ENCODE results near the gene OTUB2. TPM values are rescaled to one million over a fixed set of nuclear protein-coding genes. Genes with fewer than 3 reads are reported as not detected.
A peak's percentile ranks its signal among the peaks of the same experiment; 100 is the strongest.

OTUB2 gene
- total and polyA plus RNA-seq, 2 donors (not counting 3 experiments of a cell fraction or from before 2014, with no cell fraction given) = 0.70 to 1.6 TPM

DNA sequence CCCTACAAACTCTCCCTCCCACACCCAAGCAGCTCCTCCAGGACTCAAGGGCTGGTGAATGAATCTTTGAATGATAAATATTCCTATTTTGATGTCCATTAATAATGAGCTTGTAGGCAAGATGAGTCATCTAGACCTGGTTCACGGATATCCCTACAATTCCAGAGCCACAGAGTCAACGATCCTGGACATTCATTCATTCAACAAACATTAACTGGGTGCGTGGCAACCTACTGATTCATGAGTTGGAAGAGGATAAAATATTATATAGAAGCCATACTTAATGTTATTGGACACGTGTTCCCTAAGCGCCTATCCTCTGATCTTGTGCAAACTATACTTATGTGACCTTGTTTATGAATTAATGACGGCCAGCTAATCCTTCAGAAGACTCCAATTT lies 420 bp upstream of the OTUB2 start:
- Histone ChIP-seq H3K4me3 (replicated peaks in 1 of 3; ENCODE audit: insufficient read depth in 1 of 3, low read depth in 1 of 3, low read length in 3 of 3) (no peak overlapping the region), H3K9me3 (replicated peaks; ENCODE audit: control insufficient read depth, insufficient read depth, low read length) (no peaks in the 10 kb centered on the region), H2AFZ (ENCODE audit: low read depth, low read length) (no peak overlapping the region), H3K79me2 (ENCODE audit: control insufficient read depth, insufficient read depth, low read length) (no peaks in the 10 kb centered on the region), H3K36me3 (ENCODE audit: control insufficient read depth in 2 of 2, extremely low read depth in 1 of 2, insufficient read depth in 2 of 2, low read length in 2 of 2) (no peaks in the 10 kb centered on the region), H3K27ac (ENCODE audit: insufficient read depth, low read depth, low read length) (no peak overlapping the region), H3K4me1 (ENCODE audit: control insufficient read depth, extremely low read depth, insufficient read depth, low read length) (peaks cover 10% of the 10 kb centered on the region), H4K20me1 (replicated peaks; ENCODE audit: control insufficient read depth, extremely low read depth, insufficient read depth, low read length) (no peaks in the 10 kb centered on the region), H3K9me1 (replicated peaks; ENCODE audit: control insufficient read depth, extremely low read depth, insufficient read depth, low read length) (no peaks in the 10 kb centered on the region), H3K4me2 (ENCODE audit: insufficient read depth, low read length) (peak overlapping the region; percentile 8), H3K9ac (replicated peaks; ENCODE audit: extremely low read depth, insufficient read depth, low read length) (no peak overlapping the region), H3K27me3 (ENCODE audit: control insufficient read depth in 2 of 2, insufficient read depth in 2 of 2, low read length in 2 of 2) (peaks cover 0 to 4% of the 10 kb centered on the region in 2 experiments)
- FAIRE-seq (no peak), DNase-seq (ENCODE audit: low read depth, low spot score) (no peak)
- ChIA-PET POLR2A (no interaction called here), CTCF (interaction anchor here (1.0 to 2.5 kb wide), 4 partner anchors 10 to 111 kb away, joined by 4 to 16 read pairs (median 12); no protein-coding TSS in a partner anchor)
- no TSS peak for BruUV-seq (replicated peaks)
- intact Hi-C loops (cut with micrococcal nuclease) = loop anchor here (1.0 to 2.0 kb wide), 2 partner anchors 155 to 818 kb away; partner anchors contain the start of genes GON7 and UBR7
- TF ChIP-seq POLR2AphosphoS5 (IDR thresholded peaks at IDR 0.05; ENCODE audit: insufficient read depth, low read depth, low read length) = no peak
- no peak for TF ChIP-seq FOS (IDR thresholded peaks at IDR 0.05; ENCODE audit: borderline replicate concordance, insufficient read depth, low read length)
- no peak for TF ChIP-seq MYC (IDR thresholded peaks at IDR 0.05; ENCODE audit: low read depth, low read length)
- dilution Hi-C loops (cut with MboI; ENCODE audit: extremely low pct_ligation_motif_present, low sequenced_read_pairs) = no loop called here

DNA sequence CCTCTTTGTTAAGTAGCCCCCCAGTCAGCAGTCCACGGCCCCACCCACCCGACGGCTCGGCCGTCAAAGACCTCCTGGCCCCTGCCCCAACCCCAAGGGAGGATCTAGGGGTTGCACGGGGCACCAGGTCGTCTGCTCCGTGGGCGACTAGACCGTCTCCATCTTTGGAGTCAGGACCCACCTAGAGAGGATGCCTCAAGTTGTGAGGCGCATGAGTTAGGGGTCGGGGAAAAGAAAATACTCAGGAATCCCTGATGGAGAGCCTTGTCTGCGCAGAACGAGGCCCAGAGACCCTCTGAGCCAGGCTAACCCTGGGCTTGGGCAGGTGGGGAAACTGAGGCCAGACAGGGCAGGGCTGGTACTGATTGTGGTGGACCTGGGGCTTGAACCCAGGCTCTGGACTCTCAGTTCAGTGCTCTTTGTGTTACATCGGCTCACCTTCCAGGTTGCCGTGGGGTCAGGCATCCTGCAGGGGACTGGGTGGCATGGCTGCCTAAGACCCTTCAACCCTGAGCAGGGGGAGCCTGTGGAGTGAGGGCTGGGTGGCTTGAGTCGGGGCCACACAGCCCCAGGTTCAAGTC lies 839 bp downstream of the OTUB2 start:
- Histone ChIP-seq H3K27me3 (ENCODE audit: control insufficient read depth in 2 of 2, insufficient read depth in 2 of 2, low read length in 2 of 2) (peaks cover 0 to 4% of the 10 kb centered on the region in 2 experiments), H3K4me3 (replicated peaks in 1 of 3; ENCODE audit: insufficient read depth in 1 of 3, low read depth in 1 of 3, low read length in 3 of 3) (peak overlapping the region in 2 of 3 experiments; percentile 29 to 50), H3K27ac (ENCODE audit: insufficient read depth, low read depth, low read length) (no peak overlapping the region), H3K4me1 (ENCODE audit: control insufficient read depth, extremely low read depth, insufficient read depth, low read length) (peaks cover 10% of the 10 kb centered on the region), H3K79me2 (ENCODE audit: control insufficient read depth, insufficient read depth, low read length) (no peaks in the 10 kb centered on the region), H4K20me1 (replicated peaks; ENCODE audit: control insufficient read depth, extremely low read depth, insufficient read depth, low read length) (no peaks in the 10 kb centered on the region), H3K9ac (replicated peaks; ENCODE audit: extremely low read depth, insufficient read depth, low read length) (no peak overlapping the region), H2AFZ (ENCODE audit: low read depth, low read length) (peak overlapping the region; percentile 78), H3K9me3 (replicated peaks; ENCODE audit: control insufficient read depth, insufficient read depth, low read length) (no peaks in the 10 kb centered on the region), H3K9me1 (replicated peaks; ENCODE audit: control insufficient read depth, extremely low read depth, insufficient read depth, low read length) (no peaks in the 10 kb centered on the region), H3K4me2 (ENCODE audit: insufficient read depth, low read length) (no peak overlapping the region), H3K36me3 (ENCODE audit: control insufficient read depth in 2 of 2, extremely low read depth in 1 of 2, insufficient read depth in 2 of 2, low read length in 2 of 2) (no peaks in the 10 kb centered on the region)
- intact Hi-C loops (cut with micrococcal nuclease) = loop anchor here (1.0 to 2.0 kb wide), 2 partner anchors 154 to 820 kb away; partner anchors contain the start of genes GON7 and UBR7
- POLR2A ChIA-PET = no interaction called here
- no peak for TF ChIP-seq POLR2AphosphoS5 (IDR thresholded peaks at IDR 0.05; ENCODE audit: insufficient read depth, low read depth, low read length)
- TF ChIP-seq JUN (IDR thresholded peaks at IDR 0.05; ENCODE audit: borderline replicate concordance, insufficient read depth, insufficient read length, low read depth) = no peak
- TF ChIP-seq POLR2A (IDR thresholded peaks at IDR 0.05; ENCODE audit: low read depth, low read length) = no peak
- TF ChIP-seq, protein P1, sequence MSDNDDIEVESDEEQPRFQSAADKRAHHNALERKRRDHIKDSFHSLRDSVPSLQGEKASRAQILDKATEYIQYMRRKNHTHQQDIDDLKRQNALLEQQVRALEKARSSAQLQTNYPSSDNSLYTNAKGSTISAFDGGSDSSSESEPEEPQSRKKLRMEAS (IDR thresholded peaks at IDR 0.05; ENCODE audit: insufficient read depth, insufficient read length) = no peak
- TF ChIP-seq GATA2 (IDR thresholded peaks at IDR 0.05; ENCODE audit: insufficient read depth, insufficient read length, low read depth, low read length) = no peak
- TF ChIP-seq, protein P2, sequence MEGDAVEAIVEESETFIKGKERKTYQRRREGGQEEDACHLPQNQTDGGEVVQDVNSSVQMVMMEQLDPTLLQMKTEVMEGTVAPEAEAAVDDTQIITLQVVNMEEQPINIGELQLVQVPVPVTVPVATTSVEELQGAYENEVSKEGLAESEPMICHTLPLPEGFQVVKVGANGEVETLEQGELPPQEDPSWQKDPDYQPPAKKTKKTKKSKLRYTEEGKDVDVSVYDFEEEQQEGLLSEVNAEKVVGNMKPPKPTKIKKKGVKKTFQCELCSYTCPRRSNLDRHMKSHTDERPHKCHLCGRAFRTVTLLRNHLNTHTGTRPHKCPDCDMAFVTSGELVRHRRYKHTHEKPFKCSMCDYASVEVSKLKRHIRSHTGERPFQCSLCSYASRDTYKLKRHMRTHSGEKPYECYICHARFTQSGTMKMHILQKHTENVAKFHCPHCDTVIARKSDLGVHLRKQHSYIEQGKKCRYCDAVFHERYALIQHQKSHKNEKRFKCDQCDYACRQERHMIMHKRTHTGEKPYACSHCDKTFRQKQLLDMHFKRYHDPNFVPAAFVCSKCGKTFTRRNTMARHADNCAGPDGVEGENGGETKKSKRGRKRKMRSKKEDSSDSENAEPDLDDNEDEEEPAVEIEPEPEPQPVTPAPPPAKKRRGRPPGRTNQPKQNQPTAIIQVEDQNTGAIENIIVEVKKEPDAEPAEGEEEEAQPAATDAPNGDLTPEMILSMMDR (IDR thresholded peaks at IDR 0.05; ENCODE audit: extremely low read depth in 1 of 2, insufficient read depth in 1 of 2, low read depth in 1 of 2, low read length in 2 of 2) = no peak
- no peak for TF ChIP-seq MYC (IDR thresholded peaks at IDR 0.05; ENCODE audit: low read depth, low read length)
- no peak for TF ChIP-seq EZH2 (IDR thresholded peaks at IDR 0.05; ENCODE audit: borderline replicate concordance, low read depth, low read length, severe bottlenecking)
- TF ChIP-seq FOS (IDR thresholded peaks at IDR 0.05; ENCODE audit: borderline replicate concordance, insufficient read depth, low read length) = no peak
- BruUV-seq (replicated peaks) = no TSS peak
- DNase-seq (ENCODE audit: low read depth, low spot score) (no peak), FAIRE-seq (no peak)
- CTCF ChIA-PET = interaction anchor here (2.2 to 2.7 kb wide), 5 partner anchors 9 to 110 kb away, joined by 9 to 30 read pairs (median 16); partner anchors contain the start of gene IFI27L2
- dilution Hi-C loops (cut with MboI; ENCODE audit: extremely low pct_ligation_motif_present, low sequenced_read_pairs) = no loop called here
